Psoas muscle (tissue), 8 donors: Measurements from ENCODE around the gene TTLL12. TPM values are rescaled to one million over a fixed set of nuclear protein-coding genes. Genes with fewer than 3 reads are reported as not detected.

Experiments used
- ATAC-seq, 4 donors: fragments of 200-7000 bp; cut with Tn5 transposase; one replicate each; pipeline ENCODE4 v1.9.1; 2020; ENCODE audit warnings: moderate library complexity in 3 of 4, mild to moderate bottlenecking in 2 of 4
- DNase-seq, 2 donors: peaks; one replicate each; pipeline ENCODE4 v3.0.0-alpha.2; 2020
- H3K27ac ChIP-seq: fragments of 200-600 bp; one replicate; pipeline ENCODE4 v1.8.0; 2022
- H3K27me3 ChIP-seq, 3 donors: fragments of 200-600 bp in 1 of 3; one replicate each; pipeline versions ENCODE4 v1.6.1 to v1.8.0; 2013 to 2022; ENCODE audit warnings: low read length in 2 of 3, mild to moderate bottlenecking in 2 of 3, moderate library complexity in 1 of 3; ENCODE audit not compliant: insufficient read depth in 3 of 3
- H3K36me3 ChIP-seq, 2 donors: fragments of 200-600 bp in 1 of 2; one replicate each; pipeline versions ENCODE4 v1.6.1 to v1.8.0; 2013 to 2022; ENCODE audit warnings: low read depth in 1 of 2, mild to moderate bottlenecking in 1 of 2, moderate library complexity in 1 of 2; ENCODE audit not compliant: insufficient read depth in 1 of 2
- H3K4me1 ChIP-seq: fragments of 200-600 bp; one replicate; pipeline ENCODE4 v1.8.0; 2022
- H3K4me3 ChIP-seq: fragments of 200-600 bp; one replicate; pipeline ENCODE4 v1.8.0; 2022; ENCODE audit warnings: mild to moderate bottlenecking
- H3K9me3 ChIP-seq: fragments of 200-600 bp; one replicate; pipeline ENCODE4 v1.8.0; 2022
- CTCF ChIP-seq: fragments of 200-600 bp; IDR thresholded peaks from one replicate; pipeline ENCODE4 v1.8.0; 2022; ENCODE audit warnings: antibody characterized with exemption
- WGBS, 3 donors: extraction: QIAGEN DNeasy Blood & Tissue Kit; methylation state at CpG; one replicate each; pipeline versions ENCODE4 v1.1.6 to v1.1.7; 2013; 5-methylcytosine and 5-hydroxymethylcytosine counted together
- intact Hi-C, 2 donors: fragments of 100-400 bp; cut with DNase I; formaldehyde crosslinking; loops; one replicate each; pipeline versions ENCODE4 v1.11.0 to v1.14.2; 2022
- polyA plus RNA-seq, 3 donors: library from polyadenylated mRNA; stranded (reverse); fragments of 200-250 nt; gene quantifications; one replicate each; pipeline ENCODE4 v1.2.3, GENCODE V29; 2013
- total RNA-seq, 4 donors: library from RNA; stranded (reverse); fragmentation: NEBNext Ultra II Directional in 2 of 4; extraction: Animal tissue kit (Norgen Biotek cat#: 25700) in 2 of 4; gene quantifications; one replicate each; pipeline versions ENCODE4 v1.2.1 to v1.2.4, GENCODE V29; 2021 to 2023
- donor health status: healthy with polysubstance abuse.
- donor health status: DM: no; HTN: no; CAD: no; lungs with moderate emphysema.
- donor health status: Bipolar disorder and iron deficiency.
- donor health status: healthy.
- donor health status: DM: yes; HTN: yes; CAD: no.
- donor health status: DM: no; HTN: no; CAD: no.
- donor health status: DM: no; HTN: no; CAD: no.
- donor health status: DM: yes; HTN: yes; CAD: no.

Gene TTLL12
- total and polyA plus RNA-seq, 7 donors = 9.9 to 20.7 (median 13.7) TPM

GRCh38 chr22:43134553-43134952 lies 52.4 kb downstream of the TTLL12 start:
- TF ChIP-seq CTCF = no peak
- no peak for DNase-seq
- intact Hi-C loops = no loop called here
- 93 to 100% (median 99%) methylated on average over 4 of the region's 4 CpGs for WGBS, 3 donors
- no peaks in the 10 kb centered on the region for H3K27me3 ChIP-seq
- H3K27ac ChIP-seq = no peak overlapping the region
- H3K4me1 ChIP-seq = peaks cover 6% of the 10 kb centered on the region
- peaks cover 0 to 83% of the 10 kb centered on the region in 2 donors for H3K36me3 ChIP-seq
- H3K4me3 ChIP-seq = no peak overlapping the region
- no peaks in the 10 kb centered on the region for H3K9me3 ChIP-seq
- no peak for ATAC-seq

- no peak for TF ChIP-seq CTCF
- H3K4me3 ChIP-seq = no peak overlapping the region
- no peak for ATAC-seq
- peaks cover 6% of the 10 kb centered on the region for H3K4me1 ChIP-seq
- H3K27me3 ChIP-seq = peaks cover 0 to 7% (median 0%) of the 10 kb centered on the region in 3 donors
- no peak overlapping the region for H3K27ac ChIP-seq
- peaks cover 0 to 71% of the 10 kb centered on the region in 2 donors for H3K36me3 ChIP-seq
- no peak for DNase-seq
- H3K9me3 ChIP-seq = no peaks in the 10 kb centered on the region
- WGBS, 3 donors = 86 to 94% (median 89%) methylated on average over 9 of the region's 9 CpGs
- intact Hi-C loops = no loop called here
These were observed 53.5 kb downstream of the TTLL12 start for GRCh38 chr22:43133401-43133800.

- 57 to 69% (median 68%) methylated on average over 17 of the region's 17 CpGs for WGBS, 3 donors
- no peak overlapping the region for H3K27ac ChIP-seq
- H3K27me3 ChIP-seq = peaks cover 0 to 15% (median 0%) of the 10 kb centered on the region in 3 donors
- DNase-seq = no peak
- H3K9me3 ChIP-seq = no peaks in the 10 kb centered on the region
- ATAC-seq = no peak
- H3K4me1 ChIP-seq = peaks cover 6% of the 10 kb centered on the region
- no peak for TF ChIP-seq CTCF
- peaks cover 0 to 57% of the 10 kb centered on the region in 2 donors for H3K36me3 ChIP-seq
- intact Hi-C loops = no loop called here
- no peak overlapping the region for H3K4me3 ChIP-seq
These were observed 55.0 kb downstream of the TTLL12 start for GRCh38 chr22:43131773-43132501.

- ATAC-seq = no peak
- peaks cover 0 to 35% of the 10 kb centered on the region in 2 donors for H3K36me3 ChIP-seq
- no peak overlapping the region for H3K4me3 ChIP-seq
- WGBS, 3 donors = 48 to 63% (median 50%) methylated on average over 15 to 16 of the region's 16 CpGs
- no peak for TF ChIP-seq CTCF
- no peaks in the 10 kb centered on the region for H3K9me3 ChIP-seq
- peaks cover 6% of the 10 kb centered on the region for H3K4me1 ChIP-seq
- H3K27ac ChIP-seq = no peak overlapping the region
- peaks cover 0 to 15% (median 0%) of the 10 kb centered on the region in 3 donors for H3K27me3 ChIP-seq
- no peak for DNase-seq
- intact Hi-C loops = no loop called here
These were observed 57.2 kb downstream of the TTLL12 start for GRCh38 chr22:43129426-43130425.
